ENCODE measurements around the gene AHRR.

AHRR gene

GRCh38 chr5:334903-335739, 13.6 kb downstream of the AHRR start:
- H3K27ac ChIP-seq (ENCODE audit: low read length), result no peak overlapping the region
- H3K27me3 ChIP-seq (ENCODE audit: control insufficient read depth in 1 of 2, insufficient read depth in 2 of 2, low read length in 2 of 2), result peaks cover 3 to 6% of the 10 kb centered on the region in 2 donors
- H3K36me3 ChIP-seq (ENCODE audit: control insufficient read depth in 2 of 2, insufficient read depth in 2 of 2, low read length in 2 of 2), result no peaks in the 10 kb centered on the region
- no peak overlapping the region for H3K4me3 ChIP-seq (ENCODE audit: low read length in 2 of 2)
- H3K4me1 ChIP-seq (ENCODE audit: control insufficient read depth, insufficient read depth, low read length), result no peaks in the 10 kb centered on the region
- H3K9me3 ChIP-seq (ENCODE audit: control insufficient read depth in 2 of 2, low read length in 2 of 2), result no peaks in the 10 kb centered on the region
- H3K9ac ChIP-seq (ENCODE audit: low read length in 2 of 2), result no peak overlapping the region

DNA sequence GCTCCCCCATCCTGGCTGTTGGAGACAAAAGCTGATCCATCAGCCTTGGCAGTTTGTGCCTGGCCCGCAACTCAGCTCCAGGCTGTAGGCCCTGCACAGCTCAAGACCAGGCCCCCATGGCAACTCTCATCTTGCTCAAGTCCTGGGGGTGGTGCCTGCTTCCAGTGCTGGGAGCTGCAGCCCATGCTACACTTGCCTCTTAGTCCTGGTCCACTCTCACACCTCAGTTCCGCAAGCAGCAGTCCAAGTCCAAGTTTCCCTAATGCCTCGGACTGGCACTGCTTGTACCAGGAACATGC, 14.2 kb downstream of the AHRR start:
- peaks cover 3 to 6% of the 10 kb centered on the region in 2 donors for H3K27me3 ChIP-seq (ENCODE audit: control insufficient read depth in 1 of 2, insufficient read depth in 2 of 2, low read length in 2 of 2)

DNA sequence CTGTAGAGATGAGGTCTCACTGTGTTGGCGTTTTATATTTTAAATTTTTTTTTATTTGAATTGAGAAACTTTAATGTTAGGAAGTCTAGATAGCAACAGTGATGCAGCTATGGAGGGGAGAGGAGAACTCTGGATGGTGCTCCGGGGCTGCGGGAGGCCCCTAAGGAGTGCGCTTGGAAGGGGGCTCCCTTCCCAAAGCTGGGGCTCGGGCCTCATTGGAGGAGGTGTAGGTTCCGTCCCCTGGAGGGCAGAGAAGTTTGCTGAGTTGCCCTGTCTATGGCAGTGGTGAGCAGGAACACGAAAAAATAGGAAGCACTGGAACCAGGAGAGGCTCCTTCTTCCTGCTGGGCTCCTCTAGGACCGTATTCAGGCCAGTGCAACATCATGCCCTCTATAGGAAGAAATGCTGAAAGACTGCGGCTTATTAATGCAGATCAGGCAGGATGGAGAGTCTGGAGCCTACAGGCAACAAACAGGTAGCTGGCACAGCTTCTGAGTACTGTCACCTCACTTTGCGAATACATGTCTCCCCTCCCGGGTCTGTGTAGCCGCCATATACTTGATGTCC, 16.1 kb downstream of the AHRR start:
- no peak overlapping the region for H3K9ac ChIP-seq (ENCODE audit: low read length in 2 of 2)
- H3K36me3 ChIP-seq (ENCODE audit: control insufficient read depth in 2 of 2, insufficient read depth in 2 of 2, low read length in 2 of 2), result no peaks in the 10 kb centered on the region
- H3K9me3 ChIP-seq (ENCODE audit: control insufficient read depth in 2 of 2, low read length in 2 of 2), result no peaks in the 10 kb centered on the region
- no peaks in the 10 kb centered on the region for H3K4me1 ChIP-seq (ENCODE audit: control insufficient read depth, insufficient read depth, low read length)
- peaks cover 3 to 8% of the 10 kb centered on the region in 2 donors for H3K27me3 ChIP-seq (ENCODE audit: control insufficient read depth in 1 of 2, insufficient read depth in 2 of 2, low read length in 2 of 2)
- no peak overlapping the region for H3K27ac ChIP-seq (ENCODE audit: low read length)
- no peak overlapping the region for H3K4me3 ChIP-seq (ENCODE audit: low read length in 2 of 2)

More for the DNA sequence above, 14.2 kb downstream of the AHRR start:
- H3K9me3 ChIP-seq (ENCODE audit: control insufficient read depth in 2 of 2, low read length in 2 of 2), result no peaks in the 10 kb centered on the region
- no peaks in the 10 kb centered on the region for H3K4me1 ChIP-seq (ENCODE audit: control insufficient read depth, insufficient read depth, low read length)
- H3K36me3 ChIP-seq (ENCODE audit: control insufficient read depth in 2 of 2, insufficient read depth in 2 of 2, low read length in 2 of 2), result no peaks in the 10 kb centered on the region
- no peak overlapping the region for H3K9ac ChIP-seq (ENCODE audit: low read length in 2 of 2)
- no peak overlapping the region for H3K27ac ChIP-seq (ENCODE audit: low read length)
- H3K4me3 ChIP-seq (ENCODE audit: low read length in 2 of 2), result no peak overlapping the region

DNA sequence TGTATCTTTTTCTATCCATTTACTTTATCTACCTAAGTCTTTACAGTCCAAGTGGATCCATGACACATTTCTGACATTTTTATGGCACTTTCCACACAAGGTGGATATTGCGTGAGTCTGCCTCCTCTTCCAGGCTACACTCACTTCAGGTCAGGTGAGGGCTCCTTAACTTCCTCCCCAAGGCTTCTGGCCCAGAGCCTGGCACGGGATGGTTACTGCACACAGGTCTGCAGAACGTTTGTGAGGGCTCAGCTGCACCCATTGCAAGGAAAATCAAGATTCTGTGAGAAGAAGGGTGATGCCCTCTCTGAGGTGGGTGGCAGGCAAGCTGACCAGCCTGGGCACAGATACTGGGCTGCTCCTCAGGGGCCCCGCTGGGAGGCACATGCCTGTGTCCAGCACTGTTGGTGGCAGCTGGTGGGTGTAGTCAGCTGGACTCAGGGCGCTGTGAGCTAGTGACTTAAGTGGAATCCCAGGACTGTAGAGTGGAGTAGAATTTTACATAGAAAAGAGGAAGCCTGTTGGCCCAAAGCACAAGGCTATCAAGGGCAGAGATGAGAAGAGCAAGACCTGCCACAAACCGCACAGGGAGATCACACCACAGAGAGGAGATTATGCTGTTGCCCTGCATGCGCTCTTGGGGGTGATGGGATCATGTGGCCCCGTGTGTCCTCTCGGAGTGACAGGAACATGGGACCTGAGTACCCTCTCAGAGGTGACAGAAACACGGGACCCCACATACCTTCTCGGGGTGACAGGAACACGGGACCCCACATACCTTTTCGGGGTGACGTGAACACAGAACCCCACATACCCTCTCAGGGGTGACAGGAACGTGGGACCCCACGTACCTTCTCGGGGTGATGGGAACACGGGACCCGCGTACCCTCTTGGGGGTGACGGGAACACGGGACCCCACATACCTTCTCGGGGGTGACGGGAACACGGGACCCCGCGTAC, 21.3 kb downstream of the AHRR start:
- Histone ChIP-seq H3K27ac (ENCODE audit: low read length) (no peak overlapping the region), H3K9me3 (ENCODE audit: control insufficient read depth in 2 of 2, low read length in 2 of 2) (no peaks in the 10 kb centered on the region), H3K4me3 (ENCODE audit: low read length in 2 of 2) (no peak overlapping the region), H3K9ac (ENCODE audit: low read length in 2 of 2) (no peak overlapping the region), H3K4me1 (ENCODE audit: control insufficient read depth, insufficient read depth, low read length) (peaks cover 7% of the 10 kb centered on the region), H3K36me3 (ENCODE audit: control insufficient read depth in 2 of 2, insufficient read depth in 2 of 2, low read length in 2 of 2) (no peaks in the 10 kb centered on the region), H3K27me3 (ENCODE audit: control insufficient read depth in 1 of 2, insufficient read depth in 2 of 2, low read length in 2 of 2) (peaks cover 10 to 11% of the 10 kb centered on the region in 2 donors)

- Histone ChIP-seq H3K27ac (ENCODE audit: low read length) (no peak overlapping the region), H3K4me1 (ENCODE audit: control insufficient read depth, insufficient read depth, low read length) (peaks cover 7% of the 10 kb centered on the region), H3K27me3 (ENCODE audit: control insufficient read depth in 1 of 2, insufficient read depth in 2 of 2, low read length in 2 of 2) (peaks cover 10 to 11% of the 10 kb centered on the region in 2 donors), H3K4me3 (ENCODE audit: low read length in 2 of 2) (peak overlapping the region; percentile 8 to 62), H3K9me3 (ENCODE audit: control insufficient read depth in 2 of 2, low read length in 2 of 2) (no peaks in the 10 kb centered on the region), H3K9ac (ENCODE audit: low read length in 2 of 2) (no peak overlapping the region), H3K36me3 (ENCODE audit: control insufficient read depth in 2 of 2, insufficient read depth in 2 of 2, low read length in 2 of 2) (no peaks in the 10 kb centered on the region)
These were observed 22.2 kb downstream of the AHRR start for GRCh38 chr5:343461-344401.

DNA sequence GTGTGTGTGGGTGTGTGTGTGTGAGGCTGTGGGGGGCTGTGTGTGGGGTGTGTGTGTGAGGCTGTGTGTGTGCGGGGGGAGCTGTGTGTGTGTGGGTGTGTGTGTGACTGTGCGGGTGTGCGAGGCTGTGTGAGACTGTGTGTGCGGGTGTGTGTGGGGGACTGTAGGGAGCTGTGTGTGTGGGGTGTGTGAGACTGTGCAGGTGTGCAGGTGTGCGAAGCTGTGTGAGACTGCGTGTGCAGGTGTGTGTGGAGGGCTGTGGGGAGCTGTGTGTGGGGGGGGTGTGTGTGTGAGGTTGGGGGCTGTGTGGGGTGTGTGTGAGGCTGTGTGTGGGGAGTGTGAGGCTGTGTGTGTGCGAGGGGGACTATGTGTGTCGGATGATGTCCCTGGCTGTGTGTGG, 23.2 kb downstream of the AHRR start:
- no peaks in the 10 kb centered on the region for H3K36me3 ChIP-seq (ENCODE audit: control insufficient read depth in 2 of 2, insufficient read depth in 2 of 2, low read length in 2 of 2)
- no peak overlapping the region for H3K27ac ChIP-seq (ENCODE audit: low read length)
- peaks cover 10 to 11% of the 10 kb centered on the region in 2 donors for H3K27me3 ChIP-seq (ENCODE audit: control insufficient read depth in 1 of 2, insufficient read depth in 2 of 2, low read length in 2 of 2)

DNA sequence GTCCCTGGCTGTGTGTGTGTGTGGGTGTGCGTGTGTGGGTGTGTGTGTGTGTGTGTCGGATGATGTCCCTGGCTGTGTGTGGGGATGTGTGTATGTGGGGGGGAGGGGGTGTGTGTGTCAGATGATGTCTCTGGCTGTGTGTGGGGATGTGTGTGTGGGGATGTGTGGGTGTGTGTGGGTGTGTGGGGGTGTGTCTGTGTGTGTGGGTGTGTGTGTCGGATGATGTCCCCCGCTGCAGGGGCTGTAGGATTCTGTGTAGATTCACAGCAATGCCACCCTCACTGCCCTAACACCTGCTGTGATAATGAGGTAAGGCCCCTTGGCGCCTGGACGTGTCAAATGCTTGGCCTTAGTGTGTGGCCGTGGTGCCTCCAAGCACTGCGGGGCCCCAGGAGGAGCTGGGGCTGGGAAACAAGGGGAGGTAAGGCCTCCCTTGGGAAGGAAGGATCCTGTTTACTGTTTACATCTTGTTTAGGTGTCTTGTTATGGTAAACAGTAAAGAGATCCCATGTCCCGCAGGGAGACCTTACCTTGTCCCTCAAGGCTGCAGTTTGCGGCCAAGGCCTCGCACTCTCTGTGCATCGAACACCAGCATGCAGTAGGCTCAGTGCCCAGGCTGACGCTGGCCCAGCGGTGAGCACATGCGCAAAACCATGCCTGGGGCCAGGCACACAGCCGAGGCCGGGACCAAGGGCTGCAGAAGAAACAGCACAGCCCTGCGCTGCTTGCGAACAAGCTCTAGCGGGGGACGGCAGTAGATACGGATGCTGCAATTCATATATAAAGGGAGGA, 24.1 kb downstream of the AHRR start:
- Histone ChIP-seq H3K4me1 (ENCODE audit: control insufficient read depth, insufficient read depth, low read length) (peaks cover 7% of the 10 kb centered on the region), H3K4me3 (ENCODE audit: low read length in 2 of 2) (no peak overlapping the region), H3K9me3 (ENCODE audit: control insufficient read depth in 2 of 2, low read length in 2 of 2) (no peaks in the 10 kb centered on the region), H3K9ac (ENCODE audit: low read length in 2 of 2) (no peak overlapping the region), H3K36me3 (ENCODE audit: control insufficient read depth in 2 of 2, insufficient read depth in 2 of 2, low read length in 2 of 2) (no peaks in the 10 kb centered on the region), H3K27me3 (ENCODE audit: control insufficient read depth in 1 of 2, insufficient read depth in 2 of 2, low read length in 2 of 2) (peaks cover 10 to 14% of the 10 kb centered on the region in 2 donors), H3K27ac (ENCODE audit: low read length) (no peak overlapping the region)

More for the DNA sequence above, 23.2 kb downstream of the AHRR start:
- H3K4me3 ChIP-seq (ENCODE audit: low read length in 2 of 2), result no peak overlapping the region
- no peak overlapping the region for H3K9ac ChIP-seq (ENCODE audit: low read length in 2 of 2)
- no peaks in the 10 kb centered on the region for H3K9me3 ChIP-seq (ENCODE audit: control insufficient read depth in 2 of 2, low read length in 2 of 2)
- peaks cover 7% of the 10 kb centered on the region for H3K4me1 ChIP-seq (ENCODE audit: control insufficient read depth, insufficient read depth, low read length)

GRCh38 chr5:346229-346935, 24.9 kb downstream of the AHRR start:
- H3K4me1 ChIP-seq (ENCODE audit: control insufficient read depth, insufficient read depth, low read length), result peaks cover 7% of the 10 kb centered on the region
- no peaks in the 10 kb centered on the region for H3K36me3 ChIP-seq (ENCODE audit: control insufficient read depth in 2 of 2, insufficient read depth in 2 of 2, low read length in 2 of 2)
- no peak overlapping the region for H3K9ac ChIP-seq (ENCODE audit: low read length in 2 of 2)
- H3K27me3 ChIP-seq (ENCODE audit: control insufficient read depth in 1 of 2, insufficient read depth in 2 of 2, low read length in 2 of 2), result peaks cover 10 to 14% of the 10 kb centered on the region in 2 donors
- H3K9me3 ChIP-seq (ENCODE audit: control insufficient read depth in 2 of 2, low read length in 2 of 2), result peaks cover 0 to 3% of the 10 kb centered on the region in 2 donors
- H3K27ac ChIP-seq (ENCODE audit: low read length), result no peak overlapping the region
- no peak overlapping the region for H3K4me3 ChIP-seq (ENCODE audit: low read length in 2 of 2)

DNA sequence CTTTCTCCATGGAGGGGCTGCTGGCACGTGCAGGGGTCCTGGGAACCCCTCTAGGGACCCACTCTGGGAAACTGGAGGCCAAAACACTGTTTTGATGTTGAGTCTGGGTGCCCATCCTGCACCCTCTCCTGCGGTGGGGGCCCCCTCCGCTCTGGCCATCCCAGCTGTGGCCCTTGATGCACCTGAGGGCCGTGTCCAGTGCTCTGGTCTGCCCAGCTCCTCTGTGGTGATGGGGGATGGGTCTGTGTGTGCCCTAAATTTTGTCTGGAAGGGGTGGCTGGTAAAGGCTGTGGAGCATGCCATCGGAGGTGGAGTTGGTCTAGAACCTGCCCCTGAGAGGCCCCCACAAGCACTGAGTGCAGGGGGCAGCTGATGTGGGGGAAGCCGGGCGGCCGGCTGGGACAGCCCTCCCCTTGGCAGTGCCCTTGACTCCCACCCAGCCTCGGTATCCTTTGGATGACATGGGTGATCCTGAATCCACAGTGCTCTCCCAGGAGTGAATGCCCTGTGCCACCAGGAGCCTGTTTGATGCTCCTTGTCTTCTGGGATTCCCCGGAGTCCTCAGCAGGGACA, 26.3 kb downstream of the AHRR start:
- Histone ChIP-seq H3K27me3 (ENCODE audit: control insufficient read depth in 1 of 2, insufficient read depth in 2 of 2, low read length in 2 of 2) (peaks cover 10% of the 10 kb centered on the region in 2 donors), H3K9me3 (ENCODE audit: control insufficient read depth in 2 of 2, low read length in 2 of 2) (peaks cover 0 to 3% of the 10 kb centered on the region in 2 donors), H3K27ac (ENCODE audit: low read length) (no peak overlapping the region), H3K9ac (ENCODE audit: low read length in 2 of 2) (no peak overlapping the region), H3K4me1 (ENCODE audit: control insufficient read depth, insufficient read depth, low read length) (peaks cover 7% of the 10 kb centered on the region), H3K4me3 (ENCODE audit: low read length in 2 of 2) (no peak overlapping the region), H3K36me3 (ENCODE audit: control insufficient read depth in 2 of 2, insufficient read depth in 2 of 2, low read length in 2 of 2) (no peaks in the 10 kb centered on the region)

Data from stomach smooth muscle (tissue), 2 donors.